Fibroblast of skin of scalp (primary cell): ENCODE data around the gene UACA.
"Not testable (repeated sequence)": the region's sequence is repeated elsewhere in the genome, so short reads cannot be mapped to it uniquely, and the experiment has no call there.

Experiments used
- DNase-seq: peaks from one replicate; pipeline ENCODE4 v3.0.0-alpha.2; 2013

Gene UACA

DNA sequence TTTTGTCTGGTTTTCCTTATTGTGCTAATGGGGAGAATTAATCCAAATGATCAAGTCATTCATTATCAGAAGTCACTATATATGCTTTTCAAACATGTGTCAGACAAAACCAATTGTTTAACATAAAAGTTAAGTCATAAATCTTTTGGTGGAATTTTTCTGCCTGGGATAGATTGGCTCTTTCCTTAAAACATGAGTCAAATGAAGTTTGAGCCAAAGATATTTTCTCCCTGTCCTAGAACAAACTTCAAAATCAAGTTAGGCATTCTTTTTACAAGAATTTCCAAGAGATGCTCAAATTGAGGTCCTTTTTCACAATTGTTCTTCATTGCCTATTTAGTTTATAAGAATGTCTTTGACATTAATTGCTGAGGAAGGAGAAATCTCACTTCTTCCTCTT lies 138.3 kb downstream of the UACA start:
- no peak for DNase-seq

DNA sequence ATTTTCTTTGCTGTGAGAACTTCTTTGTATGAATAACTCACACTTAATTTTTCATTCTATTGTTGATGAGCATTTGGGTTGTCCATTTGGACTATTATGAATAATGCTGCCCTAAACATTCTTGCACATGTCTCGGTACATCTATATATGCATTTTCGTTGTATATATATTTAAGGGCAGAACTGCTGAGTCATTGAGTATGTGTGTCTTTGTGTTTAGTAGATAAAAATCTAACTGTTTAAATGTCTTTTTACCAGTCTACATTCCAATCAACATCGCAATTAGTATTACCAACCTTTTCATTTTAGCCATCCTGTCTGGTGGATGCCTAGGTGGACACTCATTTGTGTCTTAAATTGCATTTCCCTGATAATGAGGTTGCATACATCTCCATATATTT lies 144.4 kb downstream of the UACA start:
- DNase-seq, result no peak

DNA sequence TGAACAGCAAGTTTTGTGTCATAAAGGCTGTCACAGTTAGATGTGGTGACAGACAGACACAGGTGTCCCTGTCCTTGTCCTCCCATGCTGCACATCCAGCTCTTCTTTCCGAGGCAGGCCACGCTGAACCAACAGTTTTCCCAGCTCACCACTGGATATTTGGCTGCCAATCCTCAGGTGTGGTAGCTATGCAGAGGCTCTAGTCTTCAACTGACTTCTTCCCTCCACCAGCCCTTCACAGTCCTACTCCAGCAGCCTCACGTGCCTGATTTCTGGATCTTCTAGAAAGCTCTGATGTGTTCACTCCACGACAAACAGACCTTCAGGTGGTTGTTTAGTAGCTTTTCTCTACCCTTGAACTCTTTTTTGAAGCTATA lies 145.5 kb downstream of the UACA start:
- DNase-seq, result no peak

DNA sequence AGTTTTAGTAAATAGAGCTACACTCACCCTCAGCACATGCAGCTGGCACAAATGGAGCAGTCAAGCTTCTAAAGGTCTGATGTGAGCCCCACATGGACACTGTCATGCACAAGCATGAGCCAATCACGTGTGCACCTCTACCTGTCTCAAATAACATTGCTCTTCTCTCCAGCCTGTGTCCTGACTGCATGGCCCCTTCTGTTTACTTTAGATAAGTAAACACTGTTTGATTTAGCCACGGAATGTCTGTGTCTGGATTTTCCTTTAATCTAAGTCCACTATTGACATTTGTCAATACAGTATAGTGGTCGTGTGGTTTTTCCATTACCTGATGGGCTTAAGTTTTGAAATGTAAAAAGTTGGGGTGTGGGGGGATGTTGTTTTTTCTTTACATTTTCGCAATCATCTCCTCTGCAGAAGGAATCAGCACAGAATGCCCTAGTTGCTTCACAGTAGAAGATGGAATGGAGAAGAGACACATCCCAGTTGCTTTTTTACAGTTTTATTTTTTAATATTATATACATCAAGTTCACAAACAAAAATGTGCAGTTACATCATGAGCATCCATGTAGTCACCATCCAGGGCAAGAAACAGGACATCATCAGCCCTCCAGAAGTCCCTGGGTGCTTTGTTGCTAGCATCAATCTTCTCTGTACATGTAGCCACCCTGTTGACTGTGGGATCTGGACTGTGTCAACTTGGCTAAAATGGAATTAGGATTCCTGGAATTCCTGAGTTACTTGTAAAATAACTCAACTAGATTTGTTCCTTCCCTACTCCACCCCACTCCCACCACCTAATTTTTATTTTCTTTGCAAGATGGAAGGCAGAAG lies 146.1 kb downstream of the UACA start:
- DNase-seq, result peak; percentile 37

DNA sequence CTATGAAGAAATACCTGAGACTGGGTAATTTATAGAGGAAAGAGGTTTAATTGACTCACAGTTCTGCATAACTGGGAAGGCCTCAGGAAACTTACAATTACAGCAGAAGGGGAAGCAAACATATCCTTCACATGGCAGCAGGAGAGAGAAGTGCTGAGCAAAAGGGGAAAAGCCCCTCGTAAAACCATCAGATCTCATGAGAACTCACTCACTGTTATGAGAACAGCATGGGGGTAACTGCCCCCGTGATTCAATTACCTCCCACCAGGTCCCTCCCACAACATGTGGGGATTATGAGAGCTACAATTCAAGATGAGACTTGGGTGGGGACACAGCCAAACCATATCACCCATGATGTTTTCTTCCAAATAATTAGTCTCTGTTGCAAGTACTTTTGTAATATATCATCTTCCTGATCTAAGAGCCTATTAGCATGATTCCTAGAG lies 147.0 kb downstream of the UACA start:
- not testable (repeated sequence) for DNase-seq

DNA sequence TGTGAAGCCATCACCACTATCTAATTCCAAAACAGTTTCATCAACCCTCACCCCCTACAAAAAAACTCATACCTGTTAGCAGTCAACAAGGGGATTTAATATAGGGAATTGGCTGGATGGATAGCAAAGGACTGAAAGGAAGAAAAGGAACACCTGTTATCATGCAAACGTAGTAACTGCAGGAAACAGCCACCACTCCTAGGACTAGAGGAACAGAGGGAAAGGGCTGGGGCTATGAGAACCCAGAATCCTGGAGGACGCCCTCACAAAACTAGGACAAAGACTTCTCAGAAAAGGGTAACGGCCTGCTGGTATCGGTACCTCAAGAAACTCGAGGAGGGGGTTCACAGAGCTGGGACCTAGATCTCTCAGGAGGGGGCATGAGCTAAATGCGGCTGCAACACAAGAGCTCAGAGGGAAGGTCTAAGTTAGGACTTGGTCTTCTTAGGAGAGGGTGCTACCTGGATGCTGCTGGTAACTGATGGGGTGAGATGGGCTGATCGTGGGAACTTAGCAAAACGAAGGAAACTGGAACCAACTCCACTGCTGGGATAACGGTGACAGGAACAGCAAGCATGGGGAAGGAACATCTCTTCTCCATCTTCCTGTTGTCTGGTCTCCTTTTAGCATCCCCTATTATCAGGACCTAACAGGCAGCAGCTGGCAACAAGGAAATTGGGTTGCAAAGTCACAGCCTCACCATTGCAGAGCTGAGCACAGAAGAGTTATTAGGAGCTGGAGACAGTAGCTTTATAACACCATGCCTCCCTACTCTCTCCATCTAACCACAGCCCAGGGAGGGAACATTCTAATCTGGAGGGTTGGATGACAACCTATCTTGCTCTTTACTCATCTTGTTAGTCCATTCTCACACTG lies 147.7 kb downstream of the UACA start:
- DNase-seq, result no peak

DNA sequence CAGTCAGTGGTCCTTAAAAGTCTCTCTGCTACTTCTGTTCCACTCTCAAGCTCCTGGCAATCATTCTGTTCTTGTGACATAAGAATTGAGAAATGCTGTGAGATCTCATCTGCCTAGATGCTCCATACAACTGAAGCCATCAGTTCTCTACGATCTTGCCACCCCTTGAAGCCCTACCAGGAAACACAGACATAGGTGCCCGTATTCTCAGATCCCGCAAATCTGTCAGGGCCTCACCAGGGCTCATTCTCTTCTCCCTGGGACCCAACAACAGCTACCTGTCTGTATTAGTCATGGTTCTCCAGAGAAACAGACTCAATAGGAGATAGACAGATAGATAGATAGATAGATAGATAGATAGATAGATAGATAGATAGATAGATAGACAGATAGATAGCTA lies 149.1 kb downstream of the UACA start:
- DNase-seq, result no peak

DNA sequence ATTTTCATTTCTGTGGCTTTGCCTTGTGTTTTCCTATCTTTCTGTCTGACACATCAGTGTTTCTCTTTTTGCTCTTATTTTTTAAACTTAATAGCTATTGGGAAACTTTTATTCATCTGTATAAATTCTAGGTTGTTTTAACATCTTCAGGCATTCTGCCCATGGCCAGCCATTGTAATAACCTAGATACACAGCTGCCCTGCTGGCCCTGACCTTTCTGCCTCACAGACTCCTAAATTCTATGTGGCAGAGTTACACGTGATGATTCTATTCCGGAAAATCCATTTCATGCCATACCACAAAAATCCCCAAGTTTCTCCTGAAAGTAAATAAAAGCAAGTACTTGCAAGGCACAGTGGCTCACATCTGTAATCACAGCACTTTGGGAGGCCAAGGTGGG lies 150.1 kb downstream of the UACA start:
- no peak for DNase-seq

DNA sequence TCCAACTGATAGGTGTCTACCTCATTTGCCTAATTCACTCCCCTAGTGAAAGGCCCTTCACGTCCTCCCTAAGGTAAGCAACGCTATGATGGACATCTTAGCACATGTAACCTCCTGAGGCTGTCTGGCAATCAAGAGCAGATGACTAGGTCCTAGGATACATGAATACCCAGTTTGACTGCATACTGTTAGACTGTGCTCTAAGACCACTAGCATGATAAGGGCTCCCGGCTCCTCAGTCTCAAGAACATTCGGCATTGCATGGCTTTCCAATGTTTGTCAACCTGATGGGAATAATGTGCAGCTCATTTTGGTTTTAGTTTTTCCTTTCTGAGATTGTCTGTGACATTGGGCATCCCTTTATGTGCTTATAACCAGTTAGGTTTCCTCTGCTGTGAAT lies 152.1 kb downstream of the UACA start:
- no peak for DNase-seq

DNA sequence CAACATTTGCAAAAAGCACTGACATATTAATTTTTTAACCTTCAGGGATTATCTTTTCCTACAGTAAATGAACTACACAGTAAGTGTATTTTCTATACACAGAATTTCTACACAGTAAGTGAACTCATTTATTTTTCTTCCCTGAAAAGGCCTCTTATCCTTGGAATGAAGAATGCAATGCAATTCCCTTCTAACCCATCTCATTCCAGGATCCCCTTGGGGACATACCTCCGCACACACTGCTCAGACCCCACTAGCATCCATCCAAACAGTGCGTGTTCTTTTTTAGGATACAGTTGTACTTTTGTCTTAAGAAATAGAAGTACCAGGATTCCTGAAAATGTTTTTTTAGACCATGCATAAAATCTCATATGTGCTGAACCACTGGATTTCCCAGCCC lies 152.8 kb downstream of the UACA start:
- DNase-seq, result peak; percentile 51

DNA sequence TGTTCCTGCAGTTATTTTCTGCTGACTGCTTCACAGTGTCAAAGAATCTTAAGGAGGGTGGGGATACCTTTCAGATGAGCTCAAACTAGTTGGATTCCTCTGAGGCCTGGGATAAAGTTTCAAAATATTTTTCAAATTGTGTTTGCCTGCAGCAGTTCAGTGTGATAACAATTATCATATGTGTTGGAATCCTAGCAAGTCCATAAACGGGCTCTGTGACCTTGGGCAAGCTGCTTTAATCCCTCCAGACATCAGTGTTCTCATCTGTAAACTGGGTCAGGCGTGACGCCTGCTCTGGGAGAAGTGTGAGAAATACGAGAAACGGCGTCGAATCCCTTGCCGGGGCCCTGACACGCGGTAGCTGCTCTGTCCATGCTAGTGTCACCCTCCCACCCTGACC lies 153.5 kb downstream of the UACA start:
- DNase-seq, result no peak

DNA sequence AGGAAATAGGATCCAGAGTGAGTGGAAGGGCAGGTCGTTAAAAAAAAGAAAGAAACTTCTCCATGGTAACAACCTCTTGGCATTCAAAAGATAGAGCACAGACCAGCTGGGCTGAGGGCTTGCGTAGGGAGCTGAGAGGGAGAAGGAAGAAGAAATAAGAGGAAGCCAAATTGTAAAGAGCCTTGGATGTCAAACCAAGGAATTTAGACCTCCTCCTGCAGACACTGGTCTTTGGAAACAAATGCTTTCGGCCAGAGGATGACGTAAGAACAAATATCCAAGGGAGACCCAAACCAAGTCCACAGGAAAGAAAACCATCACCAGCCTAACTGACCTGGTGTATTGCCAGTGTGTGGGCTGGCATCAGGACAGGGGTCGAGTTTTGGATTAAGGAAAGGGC lies 155.2 kb downstream of the UACA start:
- DNase-seq, result no peak

DNA sequence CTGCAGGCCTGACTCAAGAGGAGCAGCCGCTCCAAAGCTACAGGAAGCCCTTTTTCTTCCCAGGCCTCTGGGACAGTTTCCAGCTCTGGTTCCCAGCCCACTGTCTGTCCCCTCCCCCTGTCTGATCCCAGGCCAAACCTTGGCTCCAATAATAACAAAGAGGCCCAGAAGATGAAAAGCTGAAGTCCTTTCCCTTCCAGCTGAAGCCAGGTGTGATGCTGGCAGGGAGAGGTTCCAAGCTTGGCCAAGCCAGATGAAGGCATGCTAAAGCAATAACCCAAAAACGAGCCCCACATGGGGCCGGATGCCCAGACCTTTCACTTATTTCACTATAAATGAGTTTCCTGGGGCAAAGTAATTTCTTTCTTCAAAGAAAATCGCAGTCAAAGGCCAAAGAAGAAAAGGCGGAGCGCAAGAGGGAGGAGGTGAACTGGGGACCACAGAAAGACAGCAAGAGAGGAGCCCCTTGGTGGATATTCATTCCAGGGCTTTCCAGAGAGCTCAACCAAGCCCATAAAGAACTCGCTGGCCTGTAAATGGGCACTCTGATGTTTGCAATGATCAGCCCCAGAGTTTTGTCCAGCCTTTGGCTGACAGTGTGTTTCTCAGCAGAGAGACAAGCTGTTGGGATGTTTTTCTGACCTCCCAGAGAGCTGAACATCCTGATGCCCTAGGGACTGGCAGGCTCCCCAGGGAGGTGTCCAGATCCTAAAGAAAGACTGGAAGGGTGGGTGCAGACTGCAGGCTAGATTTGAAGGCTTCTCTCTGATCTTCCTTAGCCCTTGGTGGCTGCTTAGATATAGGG lies 157.6 kb downstream of the UACA start:
- peak; percentile 73 for DNase-seq

DNA sequence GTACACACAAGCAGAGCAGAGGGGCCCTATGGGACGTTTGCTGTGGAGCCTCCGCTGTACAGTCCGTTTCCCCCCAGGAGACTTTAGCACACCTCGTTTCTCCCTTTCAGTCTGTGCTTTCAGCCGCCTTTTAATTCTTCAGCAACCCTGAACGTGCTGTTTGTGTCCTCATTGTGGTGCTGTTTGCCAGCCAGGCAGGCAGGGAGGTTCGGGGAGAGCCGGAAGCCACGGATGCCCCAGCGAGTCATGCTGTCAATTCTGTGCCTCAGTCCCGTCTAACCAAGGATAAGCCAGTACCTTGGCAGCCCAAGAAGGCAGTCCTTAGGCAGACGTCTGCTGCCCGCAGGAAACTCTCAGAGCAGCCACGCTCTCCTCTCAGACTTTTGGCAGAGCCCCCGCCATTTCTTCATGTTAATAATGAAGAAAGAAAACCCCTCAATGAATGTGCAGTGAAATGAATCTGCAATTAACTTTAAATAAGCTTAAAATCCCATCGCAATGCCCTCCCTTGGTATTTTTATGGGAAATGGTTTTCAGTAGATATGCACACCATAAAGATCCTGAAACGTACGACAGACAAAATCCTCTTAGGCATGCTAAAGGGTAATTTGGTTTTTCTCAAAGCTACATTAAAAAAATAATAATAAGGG lies 158.6 kb downstream of the UACA start:
- DNase-seq, result no peak
